ENCODE data around the gene IRF2BP2.

DNA sequence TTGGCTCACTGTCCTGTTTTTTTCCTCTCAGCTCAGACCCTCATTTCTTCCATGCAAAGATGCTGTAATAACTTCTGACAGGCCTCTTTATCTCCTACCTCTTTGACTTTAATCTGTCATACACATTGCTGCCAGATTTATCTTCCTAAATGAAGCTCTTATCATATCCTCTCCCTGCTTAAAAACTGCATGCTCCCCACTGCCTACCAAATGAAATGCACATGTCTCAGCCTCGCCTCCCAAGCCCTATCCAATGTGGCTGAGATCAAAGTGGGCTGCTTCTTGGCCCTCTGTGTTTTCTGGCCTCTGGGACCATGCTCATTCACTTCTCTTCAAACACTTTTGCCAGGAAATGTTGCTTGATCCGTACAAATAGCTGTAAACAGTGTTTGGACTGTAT lies 38.3 kb downstream of the IRF2BP2 start:
- TF ChIP-seq, protein P1, sequence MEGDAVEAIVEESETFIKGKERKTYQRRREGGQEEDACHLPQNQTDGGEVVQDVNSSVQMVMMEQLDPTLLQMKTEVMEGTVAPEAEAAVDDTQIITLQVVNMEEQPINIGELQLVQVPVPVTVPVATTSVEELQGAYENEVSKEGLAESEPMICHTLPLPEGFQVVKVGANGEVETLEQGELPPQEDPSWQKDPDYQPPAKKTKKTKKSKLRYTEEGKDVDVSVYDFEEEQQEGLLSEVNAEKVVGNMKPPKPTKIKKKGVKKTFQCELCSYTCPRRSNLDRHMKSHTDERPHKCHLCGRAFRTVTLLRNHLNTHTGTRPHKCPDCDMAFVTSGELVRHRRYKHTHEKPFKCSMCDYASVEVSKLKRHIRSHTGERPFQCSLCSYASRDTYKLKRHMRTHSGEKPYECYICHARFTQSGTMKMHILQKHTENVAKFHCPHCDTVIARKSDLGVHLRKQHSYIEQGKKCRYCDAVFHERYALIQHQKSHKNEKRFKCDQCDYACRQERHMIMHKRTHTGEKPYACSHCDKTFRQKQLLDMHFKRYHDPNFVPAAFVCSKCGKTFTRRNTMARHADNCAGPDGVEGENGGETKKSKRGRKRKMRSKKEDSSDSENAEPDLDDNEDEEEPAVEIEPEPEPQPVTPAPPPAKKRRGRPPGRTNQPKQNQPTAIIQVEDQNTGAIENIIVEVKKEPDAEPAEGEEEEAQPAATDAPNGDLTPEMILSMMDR (IDR thresholded peaks at IDR 0.05): no peak
- no peak for TF ChIP-seq POLR2A (IDR thresholded peaks at IDR 0.05)
- TF ChIP-seq EP300 (IDR thresholded peaks at IDR 0.05): no peak

Measured in tibial nerve (tissue), 4 donors.